Measurements from ENCODE around the gene THSD7B. TPM values are rescaled to one million over a fixed set of nuclear protein-coding genes. Genes with fewer than 3 reads are reported as not detected.
"Not testable (repeated sequence)": the region's sequence is repeated elsewhere in the genome, so short reads cannot be mapped to it uniquely, and the experiment has no call there.

The THSD7B gene
- total RNA-seq, 1 donor from 2014 or later, result 9.8 TPM

DNA sequence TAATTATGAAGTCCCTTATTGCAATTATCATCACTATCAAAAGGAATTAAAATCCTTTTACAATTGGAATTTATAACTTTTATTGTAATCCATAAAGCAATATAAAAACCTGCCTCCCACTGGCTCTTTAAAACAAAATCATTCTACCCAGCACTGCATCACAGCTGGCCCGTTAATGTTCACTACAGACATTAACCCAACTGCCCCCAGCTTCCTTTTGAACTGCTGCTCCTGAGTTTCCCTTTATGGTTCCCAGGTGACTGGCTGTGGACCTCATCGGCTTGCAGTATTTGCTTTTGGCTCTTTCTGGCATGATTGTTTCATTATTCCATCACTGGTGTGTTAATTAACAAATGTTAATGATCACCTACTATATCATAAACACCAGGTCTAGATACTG lies 535.6 kb downstream of the THSD7B start:
- H3K4me3 Mint-ChIP-seq, result no peak overlapping the region
- H3K9me3 Mint-ChIP-seq, result peaks cover 5% of the 10 kb centered on the region
- no peak for DNase-seq (ENCODE audit: extremely low spot score, unreplicated experiment)
- no peak overlapping the region for H3K27ac Mint-ChIP-seq
- no peaks in the 10 kb centered on the region for H3K4me1 Mint-ChIP-seq (ENCODE audit: unreplicated experiment)
- peaks cover 3% of the 10 kb centered on the region for H3K36me3 Mint-ChIP-seq
- TF ChIP-seq, protein P1, sequence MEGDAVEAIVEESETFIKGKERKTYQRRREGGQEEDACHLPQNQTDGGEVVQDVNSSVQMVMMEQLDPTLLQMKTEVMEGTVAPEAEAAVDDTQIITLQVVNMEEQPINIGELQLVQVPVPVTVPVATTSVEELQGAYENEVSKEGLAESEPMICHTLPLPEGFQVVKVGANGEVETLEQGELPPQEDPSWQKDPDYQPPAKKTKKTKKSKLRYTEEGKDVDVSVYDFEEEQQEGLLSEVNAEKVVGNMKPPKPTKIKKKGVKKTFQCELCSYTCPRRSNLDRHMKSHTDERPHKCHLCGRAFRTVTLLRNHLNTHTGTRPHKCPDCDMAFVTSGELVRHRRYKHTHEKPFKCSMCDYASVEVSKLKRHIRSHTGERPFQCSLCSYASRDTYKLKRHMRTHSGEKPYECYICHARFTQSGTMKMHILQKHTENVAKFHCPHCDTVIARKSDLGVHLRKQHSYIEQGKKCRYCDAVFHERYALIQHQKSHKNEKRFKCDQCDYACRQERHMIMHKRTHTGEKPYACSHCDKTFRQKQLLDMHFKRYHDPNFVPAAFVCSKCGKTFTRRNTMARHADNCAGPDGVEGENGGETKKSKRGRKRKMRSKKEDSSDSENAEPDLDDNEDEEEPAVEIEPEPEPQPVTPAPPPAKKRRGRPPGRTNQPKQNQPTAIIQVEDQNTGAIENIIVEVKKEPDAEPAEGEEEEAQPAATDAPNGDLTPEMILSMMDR (conservative IDR thresholded peaks at IDR 0.05), result no peak
- no peaks in the 10 kb centered on the region for H3K27me3 Mint-ChIP-seq

DNA sequence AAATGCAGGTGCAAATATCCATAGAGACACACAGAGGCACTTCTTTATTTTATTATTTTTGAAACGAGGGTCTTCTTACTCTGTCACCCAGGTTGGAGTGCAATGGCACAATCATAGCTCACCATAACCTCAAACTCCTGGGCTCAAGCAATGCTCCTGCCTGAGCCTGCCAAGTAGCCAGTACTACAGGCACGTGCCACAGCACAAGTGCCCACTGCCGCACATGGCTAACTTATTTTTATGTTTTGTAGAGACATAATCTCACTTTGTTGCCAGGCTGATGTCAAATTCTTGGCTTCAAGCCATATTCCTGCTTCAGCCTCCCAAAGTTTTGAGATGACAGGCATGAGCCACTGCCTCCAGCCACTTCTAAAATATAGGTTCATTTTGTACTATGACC lies 537.6 kb downstream of the THSD7B start:
- H3K27ac Mint-ChIP-seq, result no peak overlapping the region
- no peaks in the 10 kb centered on the region for H3K4me1 Mint-ChIP-seq (ENCODE audit: unreplicated experiment)
- TF ChIP-seq, protein P1 (conservative IDR thresholded peaks at IDR 0.05), result no peak
- peaks cover 1% of the 10 kb centered on the region for H3K9me3 Mint-ChIP-seq
- H3K4me3 Mint-ChIP-seq, result no peak overlapping the region
- no peaks in the 10 kb centered on the region for H3K27me3 Mint-ChIP-seq
- no peak for DNase-seq (ENCODE audit: extremely low spot score, unreplicated experiment)
- H3K36me3 Mint-ChIP-seq, result peaks cover 1% of the 10 kb centered on the region

DNA sequence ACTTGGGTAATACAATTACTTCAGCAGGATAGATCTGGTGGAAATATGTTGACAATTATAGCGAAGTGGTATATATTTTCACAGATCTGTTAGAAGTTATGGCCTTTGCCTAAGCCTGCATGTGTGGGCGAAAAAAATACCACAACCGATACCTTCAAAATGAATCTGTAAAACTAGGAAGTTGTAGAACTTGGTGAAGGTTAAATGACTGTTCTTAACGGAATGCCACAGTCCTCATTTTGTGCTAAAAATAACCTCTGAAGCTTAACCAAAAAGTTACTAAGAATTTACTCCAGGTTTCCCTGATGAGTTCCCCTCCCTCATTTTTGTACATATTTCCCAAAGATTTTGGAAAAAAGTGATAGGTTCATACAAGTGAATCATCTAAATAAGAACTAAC lies 550.7 kb downstream of the THSD7B start:
- TF ChIP-seq, protein P1 (conservative IDR thresholded peaks at IDR 0.05), result no peak
- Mint-ChIP-seq H3K9me3 (no peaks in the 10 kb centered on the region), H3K36me3 (no peaks in the 10 kb centered on the region), H3K27ac (no peak overlapping the region), H3K4me1 (ENCODE audit: unreplicated experiment) (no peaks in the 10 kb centered on the region), H3K4me3 (no peak overlapping the region), H3K27me3 (no peaks in the 10 kb centered on the region)
- DNase-seq (ENCODE audit: extremely low spot score, unreplicated experiment), result no peak

DNA sequence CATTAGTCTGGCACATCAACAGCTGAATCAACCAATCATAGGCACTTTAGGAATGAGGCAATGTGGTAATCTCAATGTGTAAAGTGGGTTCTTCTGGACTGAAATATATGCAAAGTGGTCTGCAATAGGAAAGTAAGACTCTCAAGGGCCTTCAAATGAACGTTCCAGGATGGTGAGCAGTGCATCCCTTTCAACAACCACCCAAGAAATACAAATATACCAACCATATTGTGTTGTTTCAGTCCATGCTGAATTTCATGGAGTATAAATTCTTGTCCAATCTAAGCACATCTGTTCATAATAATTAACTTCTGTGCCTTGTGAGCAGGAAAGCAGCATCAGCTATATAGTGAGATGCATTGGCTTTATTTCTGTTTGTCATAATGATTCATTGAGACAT lies 556.2 kb downstream of the THSD7B start:
- Mint-ChIP-seq H3K4me1 (ENCODE audit: unreplicated experiment) (no peaks in the 10 kb centered on the region), H3K27ac (no peak overlapping the region), H3K36me3 (no peaks in the 10 kb centered on the region), H3K27me3 (no peaks in the 10 kb centered on the region), H3K4me3 (no peak overlapping the region), H3K9me3 (no peaks in the 10 kb centered on the region)
- no peak for DNase-seq (ENCODE audit: extremely low spot score, unreplicated experiment)
- TF ChIP-seq, protein P1 (conservative IDR thresholded peaks at IDR 0.05), result no peak

DNA sequence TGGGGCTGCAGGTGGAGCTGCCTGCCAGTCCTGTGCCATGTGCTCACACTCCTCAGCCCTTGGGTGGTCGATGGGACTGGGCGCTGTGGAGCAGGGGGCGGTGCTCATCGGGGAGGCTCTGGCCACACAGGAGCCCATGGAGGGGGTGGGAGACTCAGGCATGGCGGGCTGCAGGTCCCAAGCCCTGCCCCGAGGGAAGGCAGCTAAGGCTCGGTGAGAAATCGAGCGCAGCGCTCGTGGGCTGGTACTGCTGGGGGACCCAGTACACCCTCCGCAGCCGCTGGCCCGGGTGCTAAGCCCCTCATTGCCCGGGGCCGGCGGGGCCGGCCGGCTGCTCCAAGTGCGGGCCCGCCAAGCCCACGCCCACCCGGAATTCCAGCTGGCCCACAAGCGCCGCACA lies 566.2 kb downstream of the THSD7B start:
- not testable (repeated sequence) for H3K36me3 Mint-ChIP-seq; H3K4me1 Mint-ChIP-seq (ENCODE audit: unreplicated experiment); H3K27me3 Mint-ChIP-seq; H3K9me3 Mint-ChIP-seq; H3K27ac Mint-ChIP-seq; H3K4me3 Mint-ChIP-seq; DNase-seq (ENCODE audit: extremely low spot score, unreplicated experiment)

DNA sequence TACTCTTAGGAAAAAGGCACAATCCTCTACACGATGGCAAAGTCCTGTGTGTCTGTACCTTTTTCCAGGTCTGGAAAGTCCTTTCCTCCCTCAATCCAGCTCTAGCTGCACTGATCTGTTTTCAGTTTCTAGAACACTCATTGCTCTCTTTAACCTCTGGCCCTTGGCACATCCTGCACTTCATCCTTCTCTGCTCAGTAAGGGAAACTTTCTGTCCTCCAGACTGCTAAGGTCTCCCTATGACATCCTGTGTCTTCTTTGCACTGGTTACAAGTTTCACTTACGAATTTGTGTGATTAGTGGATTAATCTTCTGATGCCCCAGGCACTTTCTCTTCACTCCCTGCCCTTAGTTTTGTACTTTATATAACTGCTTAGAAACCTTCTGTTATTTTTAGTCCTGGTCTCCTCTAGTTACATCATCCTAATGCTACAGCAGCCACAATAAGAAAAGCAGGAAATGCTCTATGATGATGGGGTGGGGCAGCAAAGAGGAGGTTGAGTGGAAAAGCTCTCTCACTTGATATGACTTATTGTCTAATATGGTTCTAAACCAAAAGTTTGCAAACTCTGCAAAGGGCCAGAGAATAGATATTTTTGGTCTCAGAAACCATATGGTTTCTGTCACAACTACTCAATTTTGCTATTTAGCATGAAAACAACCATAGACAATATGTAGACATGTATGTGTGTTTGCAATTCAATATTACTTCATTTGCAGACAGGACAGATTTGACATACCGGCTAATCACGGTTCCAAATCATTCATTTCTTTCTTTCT lies 568.2 kb downstream of the THSD7B start:
- Mint-ChIP-seq H3K27me3 (peaks cover 3% of the 10 kb centered on the region), H3K4me3 (no peak overlapping the region)
- no peak for DNase-seq (ENCODE audit: extremely low spot score, unreplicated experiment)

More for the DNA sequence above, 568.2 kb downstream of the THSD7B start:
- no peak overlapping the region for H3K27ac Mint-ChIP-seq
- peaks cover 8% of the 10 kb centered on the region for H3K4me1 Mint-ChIP-seq (ENCODE audit: unreplicated experiment)
- TF ChIP-seq, protein P1 (conservative IDR thresholded peaks at IDR 0.05), result no peak
- H3K9me3 Mint-ChIP-seq, result peaks cover 5% of the 10 kb centered on the region
- H3K36me3 Mint-ChIP-seq, result no peaks in the 10 kb centered on the region

Data from type B pancreatic cell (in vitro differentiated cells).